Keratinocyte (primary cell): Measurements from ENCODE around the gene ZSCAN31. TPM values are rescaled to one million over a fixed set of nuclear protein-coding genes. Genes with fewer than 3 reads are reported as not detected.

Experiments used
- DNase-seq: peaks from one replicate; pipeline ENCODE4 v3.0.0-alpha.2; 2011; ENCODE audit warnings: low read depth, missing footprints, low spot score
- FAIRE-seq: peaks from 2 replicates; lab custom pipeline; 2011; peaks lifted over from hg19 to GRCh38; lab: Jason Lieb, UNC
- H2AFZ ChIP-seq: 2 replicates; pipeline ENCODE4 v1.6.0; 2012; ENCODE audit warnings: low read length, control low read depth, inconsistent platforms; ENCODE audit not compliant: control insufficient read depth
- H3K27ac ChIP-seq: 2 replicates; pipeline ENCODE4 v1.5.1; 2011; ENCODE audit warnings: low read length; ENCODE audit not compliant: control insufficient read depth, insufficient read depth
- H3K27me3 ChIP-seq: 3 replicates; pipeline ENCODE4 v1.6.0; 2011; ENCODE audit warnings: low read length; ENCODE audit not compliant: control insufficient read depth, insufficient read depth; ENCODE audit errors: extremely low read depth
- H3K36me3 ChIP-seq, 2 experiments: 2 replicates in 1 of 2; 3 replicates in 1 of 2; pipeline ENCODE4 v1.5.1; 2011; ENCODE audit warnings: low read length in 2 of 2, mild to moderate bottlenecking in 1 of 2; ENCODE audit not compliant: control insufficient read depth in 2 of 2, insufficient read depth in 2 of 2; ENCODE audit errors: extremely low read depth in 1 of 2
- H3K4me1 ChIP-seq: 3 replicates; pipeline ENCODE4 v1.5.1; 2011; ENCODE audit warnings: low read length; ENCODE audit not compliant: control insufficient read depth, insufficient read depth; ENCODE audit errors: extremely low read depth
- H3K4me2 ChIP-seq: 3 replicates; pipeline ENCODE4 v1.6.0; 2011; ENCODE audit warnings: low read depth, low read length; ENCODE audit not compliant: control insufficient read depth, insufficient read depth; ENCODE audit errors: extremely low read depth
- H3K4me3 ChIP-seq, 3 experiments: fragments of 200-600 bp in 1 of 3; sonication (generic) in 1 of 3; 2 replicates in 2 of 3; 3 replicates in 1 of 3; pipeline ENCODE4 v1.5.1; 2011 to 2016; ENCODE audit warnings: low read length in 3 of 3, mild to moderate bottlenecking in 3 of 3, control low read depth in 2 of 3, inconsistent platforms in 1 of 3, low read depth in 1 of 3, mixed read lengths in 1 of 3, mixed run types in 1 of 3, moderate library complexity in 1 of 3; ENCODE audit not compliant: control insufficient read depth in 2 of 3, insufficient read depth in 2 of 3; ENCODE audit errors: extremely low read depth in 1 of 3
- H3K79me2 ChIP-seq: 2 replicates; pipeline ENCODE4 v1.6.0; 2012; ENCODE audit warnings: low read length; ENCODE audit not compliant: control insufficient read depth, insufficient read depth
- H3K9ac ChIP-seq: 3 replicates; pipeline ENCODE4 v1.6.0; 2011; ENCODE audit warnings: low read length; ENCODE audit not compliant: control insufficient read depth, insufficient read depth; ENCODE audit errors: extremely low read depth
- H3K9me1 ChIP-seq: 3 replicates; pipeline ENCODE4 v1.6.0; 2011; ENCODE audit warnings: low read length; ENCODE audit not compliant: control insufficient read depth, insufficient read depth; ENCODE audit errors: extremely low read depth
- H3K9me3 ChIP-seq: 2 replicates; pipeline ENCODE4 v1.5.1; 2012; ENCODE audit warnings: low read depth, low read length; ENCODE audit not compliant: control insufficient read depth
- H4K20me1 ChIP-seq: 3 replicates; pipeline ENCODE4 v1.6.0; 2011; ENCODE audit warnings: low read length; ENCODE audit not compliant: control insufficient read depth, insufficient read depth; ENCODE audit errors: extremely low read depth
- CTCF ChIP-seq, 3 experiments: IDR thresholded peaks in 1 of 3; conservative IDR thresholded peaks in 1 of 3; optimal IDR thresholded peaks in 1 of 3; 2 replicates in 2 of 3; 3 replicates in 1 of 3; pipeline versions ENCODE3 to v1.5.1; 2011; ENCODE audit warnings: low read length in 3 of 3, mild to moderate bottlenecking in 3 of 3, moderate library complexity in 2 of 3, control low read depth in 1 of 3, inconsistent platforms in 1 of 3; ENCODE audit not compliant: insufficient read depth in 2 of 3; ENCODE audit errors: extremely low read depth in 1 of 3
- EZH2 ChIP-seq: IDR thresholded peaks from one replicate; pipeline ENCODE4 v1.6.1; 2012; ENCODE audit warnings: inconsistent platforms, mild to moderate bottlenecking, low read length, moderate library complexity
- dilution Hi-C: fragments of 300-500 bp; cut with MboI; formaldehyde crosslinking; loops from one replicate; pipeline ENCODE4 v1.7.0; 2020; ENCODE audit warnings: low sequenced_read_pairs; ENCODE audit not compliant: extremely low pct_ligation_motif_present
- polyA plus RNA-seq, 5 experiments: library from polyadenylated mRNA; depleted of rRNA in 3 of 5; stranded (reverse) in 3 of 5; stranded (forward) in 1 of 5; unstranded in 1 of 5; fragments of >200 nt; gene quantifications; 1 replicate in 1 of 5; 2 replicates in 3 of 5; 3 replicates in 1 of 5; pipeline versions ENCODE4 v1.2.1 to v1.2.3, GENCODE V29; 2011 to 2012; ENCODE audit warnings: missing spikeins in 2 of 5, low read depth in 1 of 5, low replicate concordance in 1 of 5

The ZSCAN31 gene
- polyA plus RNA-seq, 1 donor (not counting 4 experiments of a cell fraction or from before 2014, with no cell fraction given), result 14.4 TPM

- FAIRE-seq, result no peak
These were observed 8.1 kb upstream of the ZSCAN31 start for GRCh38 chr6:28343898-28344677.

GRCh38 chr6:28340310-28341095 lies 4.6 kb upstream of the ZSCAN31 start:
- Histone ChIP-seq H3K79me2 (no peaks in the 10 kb centered on the region), H2AFZ (no peak overlapping the region), H3K36me3 (no peaks in the 10 kb centered on the region), H4K20me1 (no peaks in the 10 kb centered on the region), H3K27me3 (no peaks in the 10 kb centered on the region), H3K4me2 (no peak overlapping the region), H3K9ac (no peak overlapping the region), H3K4me3 (no peak overlapping the region), H3K27ac (no peak overlapping the region), H3K9me3 (no peaks in the 10 kb centered on the region), H3K4me1 (peaks cover 13% of the 10 kb centered on the region), H3K9me1 (no peaks in the 10 kb centered on the region)
- dilution Hi-C loops, result no loop called here
- FAIRE-seq (no peak), DNase-seq (no peak)
- TF ChIP-seq CTCF (optimal IDR thresholded peaks at IDR 0.05 in 1 of 3, IDR thresholded peaks at IDR 0.05 in 1 of 3, conservative IDR thresholded peaks at IDR 0.05 in 1 of 3; ENCODE audit: extremely low read depth in 1 of 3, insufficient read depth in 2 of 3, low read length in 3 of 3) (no peak), EZH2 (no peak)

More at GRCh38 chr6:28343898-28344677, 8.1 kb upstream of the ZSCAN31 start:
- H3K79me2 ChIP-seq, result no peaks in the 10 kb centered on the region
- no peaks in the 10 kb centered on the region for H3K36me3 ChIP-seq
- no peak overlapping the region for H2AFZ ChIP-seq
- dilution Hi-C loops, result no loop called here
- no peaks in the 10 kb centered on the region for H4K20me1 ChIP-seq
- TF ChIP-seq EZH2 (no peak), CTCF (optimal IDR thresholded peaks at IDR 0.05 in 1 of 3, IDR thresholded peaks at IDR 0.05 in 1 of 3, conservative IDR thresholded peaks at IDR 0.05 in 1 of 3; ENCODE audit: extremely low read depth in 1 of 3, insufficient read depth in 2 of 3, low read length in 3 of 3) (no peak)
- no peaks in the 10 kb centered on the region for H3K9me1 ChIP-seq
- no peak overlapping the region for H3K27ac ChIP-seq
- no peaks in the 10 kb centered on the region for H3K9me3 ChIP-seq
- no peak overlapping the region for H3K9ac ChIP-seq
- no peak for DNase-seq
- no peak overlapping the region for H3K4me2 ChIP-seq
- H3K4me3 ChIP-seq, result no peak overlapping the region
- no peaks in the 10 kb centered on the region for H3K27me3 ChIP-seq
- no peaks in the 10 kb centered on the region for H3K4me1 ChIP-seq
